ENCODE results near the gene TSPAN31.
A peak's percentile ranks its signal among the peaks of the same experiment; 100 is the strongest.
"Not testable (repeated sequence)": the region's sequence is repeated elsewhere in the genome, so short reads cannot be mapped to it uniquely, and the experiment has no call there.

The TSPAN31 gene
- 14.3 to 17.3 (median 16.9) reads per million in 3 donors for total RNA-seq

- H3K9me3 ChIP-seq (ENCODE audit: control insufficient read depth, low read length), result no peaks in the 10 kb centered on the region
- H3K27ac ChIP-seq (ENCODE audit: insufficient read depth, low read length, poor library complexity, severe bottlenecking), result peak within 1 kb of the TSS; percentile 93
- DNase-seq, result peak; percentile 86 to 93 (median 91)
- peaks cover 24% of the 10 kb centered on the region for H3K36me3 ChIP-seq (ENCODE audit: control insufficient read depth, insufficient read depth, low read length)
- H3K27me3 ChIP-seq (replicated peaks; ENCODE audit: control insufficient read depth, insufficient read depth, low read length, poor library complexity, severe bottlenecking), result no peaks in the 10 kb centered on the region
- peak within 1 kb of the TSS; percentile 89 for H3K4me3 ChIP-seq (ENCODE audit: insufficient read depth, low read depth, low read length, poor library complexity, severe bottlenecking)
- H3K4me1 ChIP-seq (ENCODE audit: control insufficient read depth, insufficient read depth, low read length, poor library complexity, severe bottlenecking), result peaks cover 37% of the 10 kb centered on the region
Observed at GRCh38 chr12:57744777-57745484, at the start of gene TSPAN31. Gene TSPAN31, plus strand, starts transcription at chr12:57745039. Its CDS starts 116 bp downstream, at chr12:57745155.

GRCh38 chr12:57695770-57696432, 48.9 kb upstream of the TSPAN31 start:
- peaks cover 9% of the 10 kb centered on the region for H3K4me1 ChIP-seq (ENCODE audit: control insufficient read depth, insufficient read depth, low read length, poor library complexity, severe bottlenecking)
- H3K27ac ChIP-seq (ENCODE audit: insufficient read depth, low read length, poor library complexity, severe bottlenecking), result no peak overlapping the region
- H3K4me3 ChIP-seq (ENCODE audit: insufficient read depth, low read depth, low read length, poor library complexity, severe bottlenecking), result no peak overlapping the region
- no peaks in the 10 kb centered on the region for H3K9me3 ChIP-seq (ENCODE audit: control insufficient read depth, low read length)
- H3K36me3 ChIP-seq (ENCODE audit: control insufficient read depth, insufficient read depth, low read length), result peaks cover 36% of the 10 kb centered on the region
- DNase-seq, result no peak
- no peaks in the 10 kb centered on the region for H3K27me3 ChIP-seq (replicated peaks; ENCODE audit: control insufficient read depth, insufficient read depth, low read length, poor library complexity, severe bottlenecking)

- no peaks in the 10 kb centered on the region for H3K9me3 ChIP-seq (ENCODE audit: control insufficient read depth, low read length)
- no peaks in the 10 kb centered on the region for H3K27me3 ChIP-seq (replicated peaks; ENCODE audit: control insufficient read depth, insufficient read depth, low read length, poor library complexity, severe bottlenecking)
Observed at GRCh38 chr12:57697076-57697475, 47.8 kb upstream of the TSPAN31 start.

GRCh38 chr12:57698414-57698813, 46.4 kb upstream of the TSPAN31 start:
- H3K36me3 ChIP-seq (ENCODE audit: control insufficient read depth, insufficient read depth, low read length), result peaks cover 43% of the 10 kb centered on the region
- no peaks in the 10 kb centered on the region for H3K9me3 ChIP-seq (ENCODE audit: control insufficient read depth, low read length)
- H3K27ac ChIP-seq (ENCODE audit: insufficient read depth, low read length, poor library complexity, severe bottlenecking), result no peak overlapping the region
- H3K4me3 ChIP-seq (ENCODE audit: insufficient read depth, low read depth, low read length, poor library complexity, severe bottlenecking), result no peak overlapping the region
- H3K27me3 ChIP-seq (replicated peaks; ENCODE audit: control insufficient read depth, insufficient read depth, low read length, poor library complexity, severe bottlenecking), result no peaks in the 10 kb centered on the region
- no peak for DNase-seq
- peaks cover 9% of the 10 kb centered on the region for H3K4me1 ChIP-seq (ENCODE audit: control insufficient read depth, insufficient read depth, low read length, poor library complexity, severe bottlenecking)

More at GRCh38 chr12:57697076-57697475, 47.8 kb upstream of the TSPAN31 start:
- H3K4me3 ChIP-seq (ENCODE audit: insufficient read depth, low read depth, low read length, poor library complexity, severe bottlenecking), result no peak overlapping the region
- peaks cover 36% of the 10 kb centered on the region for H3K36me3 ChIP-seq (ENCODE audit: control insufficient read depth, insufficient read depth, low read length)
- H3K27ac ChIP-seq (ENCODE audit: insufficient read depth, low read length, poor library complexity, severe bottlenecking), result no peak overlapping the region
- no peak for DNase-seq
- peaks cover 9% of the 10 kb centered on the region for H3K4me1 ChIP-seq (ENCODE audit: control insufficient read depth, insufficient read depth, low read length, poor library complexity, severe bottlenecking)

- no peaks in the 10 kb centered on the region for H3K4me1 ChIP-seq (ENCODE audit: control insufficient read depth, insufficient read depth, low read length, poor library complexity, severe bottlenecking)
- no peak for DNase-seq
- peaks cover 51% of the 10 kb centered on the region for H3K36me3 ChIP-seq (ENCODE audit: control insufficient read depth, insufficient read depth, low read length)
- no peak overlapping the region for H3K4me3 ChIP-seq (ENCODE audit: insufficient read depth, low read depth, low read length, poor library complexity, severe bottlenecking)
- H3K27me3 ChIP-seq (replicated peaks; ENCODE audit: control insufficient read depth, insufficient read depth, low read length, poor library complexity, severe bottlenecking), result no peaks in the 10 kb centered on the region
- no peak overlapping the region for H3K27ac ChIP-seq (ENCODE audit: insufficient read depth, low read length, poor library complexity, severe bottlenecking)
- no peaks in the 10 kb centered on the region for H3K9me3 ChIP-seq (ENCODE audit: control insufficient read depth, low read length)
Observed at GRCh38 chr12:57700317-57700716, 44.5 kb upstream of the TSPAN31 start.

GRCh38 chr12:57707250-57707649, 37.6 kb upstream of the TSPAN31 start:
- H3K36me3 ChIP-seq (ENCODE audit: control insufficient read depth, insufficient read depth, low read length), result peaks cover 38% of the 10 kb centered on the region
- no peak for DNase-seq
- H3K9me3 ChIP-seq (ENCODE audit: control insufficient read depth, low read length), result no peaks in the 10 kb centered on the region

GRCh38 chr12:57708296-57708695, 36.5 kb upstream of the TSPAN31 start:
- Histone ChIP-seq H3K9me3 (ENCODE audit: control insufficient read depth, low read length) (no peaks in the 10 kb centered on the region), H3K4me3 (ENCODE audit: insufficient read depth, low read depth, low read length, poor library complexity, severe bottlenecking) (no peak overlapping the region), H3K27ac (ENCODE audit: insufficient read depth, low read length, poor library complexity, severe bottlenecking) (no peak overlapping the region), H3K4me1 (ENCODE audit: control insufficient read depth, insufficient read depth, low read length, poor library complexity, severe bottlenecking) (no peaks in the 10 kb centered on the region), H3K36me3 (ENCODE audit: control insufficient read depth, insufficient read depth, low read length) (peaks cover 38% of the 10 kb centered on the region), H3K27me3 (replicated peaks; ENCODE audit: control insufficient read depth, insufficient read depth, low read length, poor library complexity, severe bottlenecking) (no peaks in the 10 kb centered on the region)
- DNase-seq, result no peak

More at GRCh38 chr12:57707250-57707649, 37.6 kb upstream of the TSPAN31 start:
- no peak overlapping the region for H3K27ac ChIP-seq (ENCODE audit: insufficient read depth, low read length, poor library complexity, severe bottlenecking)
- H3K27me3 ChIP-seq (replicated peaks; ENCODE audit: control insufficient read depth, insufficient read depth, low read length, poor library complexity, severe bottlenecking), result no peaks in the 10 kb centered on the region
- no peak overlapping the region for H3K4me3 ChIP-seq (ENCODE audit: insufficient read depth, low read depth, low read length, poor library complexity, severe bottlenecking)
- no peaks in the 10 kb centered on the region for H3K4me1 ChIP-seq (ENCODE audit: control insufficient read depth, insufficient read depth, low read length, poor library complexity, severe bottlenecking)

- H3K27me3 ChIP-seq (replicated peaks; ENCODE audit: control insufficient read depth, insufficient read depth, low read length, poor library complexity, severe bottlenecking), result no peaks in the 10 kb centered on the region
- H3K27ac ChIP-seq (ENCODE audit: insufficient read depth, low read length, poor library complexity, severe bottlenecking), result no peak overlapping the region
- no peaks in the 10 kb centered on the region for H3K9me3 ChIP-seq (ENCODE audit: control insufficient read depth, low read length)
- H3K4me3 ChIP-seq (ENCODE audit: insufficient read depth, low read depth, low read length, poor library complexity, severe bottlenecking), result no peak overlapping the region
- no peak for DNase-seq
- peaks cover 36% of the 10 kb centered on the region for H3K36me3 ChIP-seq (ENCODE audit: control insufficient read depth, insufficient read depth, low read length)
- H3K4me1 ChIP-seq (ENCODE audit: control insufficient read depth, insufficient read depth, low read length, poor library complexity, severe bottlenecking), result no peaks in the 10 kb centered on the region
Observed at GRCh38 chr12:57712701-57713100, 32.1 kb upstream of the TSPAN31 start.

- H3K36me3 ChIP-seq (ENCODE audit: control insufficient read depth, insufficient read depth, low read length), result peaks cover 41% of the 10 kb centered on the region
- no peaks in the 10 kb centered on the region for H3K27me3 ChIP-seq (replicated peaks; ENCODE audit: control insufficient read depth, insufficient read depth, low read length, poor library complexity, severe bottlenecking)
- no peak for DNase-seq
- no peaks in the 10 kb centered on the region for H3K9me3 ChIP-seq (ENCODE audit: control insufficient read depth, low read length)
- H3K27ac ChIP-seq (ENCODE audit: insufficient read depth, low read length, poor library complexity, severe bottlenecking), result no peak overlapping the region
- no peak overlapping the region for H3K4me3 ChIP-seq (ENCODE audit: insufficient read depth, low read depth, low read length, poor library complexity, severe bottlenecking)
- H3K4me1 ChIP-seq (ENCODE audit: control insufficient read depth, insufficient read depth, low read length, poor library complexity, severe bottlenecking), result no peaks in the 10 kb centered on the region
Observed at GRCh38 chr12:57713209-57713608, 31.6 kb upstream of the TSPAN31 start.

GRCh38 chr12:57715036-57715748, 29.6 kb upstream of the TSPAN31 start:
- H3K36me3 ChIP-seq (ENCODE audit: control insufficient read depth, insufficient read depth, low read length), result peaks cover 56% of the 10 kb centered on the region
- not testable (repeated sequence) for DNase-seq; H3K27ac ChIP-seq (ENCODE audit: insufficient read depth, low read length, poor library complexity, severe bottlenecking); H3K9me3 ChIP-seq (ENCODE audit: control insufficient read depth, low read length); H3K4me3 ChIP-seq (ENCODE audit: insufficient read depth, low read depth, low read length, poor library complexity, severe bottlenecking); H3K4me1 ChIP-seq (ENCODE audit: control insufficient read depth, insufficient read depth, low read length, poor library complexity, severe bottlenecking); H3K27me3 ChIP-seq (replicated peaks; ENCODE audit: control insufficient read depth, insufficient read depth, low read length, poor library complexity, severe bottlenecking)
